Smooth muscle cell of the pulmonary artery (primary cell): ENCODE results near the gene FAR1. TPM values are rescaled to one million over a fixed set of nuclear protein-coding genes. Genes with fewer than 3 reads are reported as not detected.

Source experiments
- total RNA-seq: library from RNA; depleted of rRNA; stranded (reverse); fragments of >200 nt; gene quantifications from 2 replicates; pipeline ENCODE4 v1.2.3, GENCODE V29; 2014

FAR1 gene
- 53.4 and 62.8 TPM in 2 replicates for total RNA-seq

GRCh38 chr11:13668102-13668956 lies at the start of gene FAR1:
Gene FAR1, plus strand, starts transcription at chr11:13668668. Its CDS starts 26,098 bp downstream, at chr11:13694766.

Other genes starting within 250 kb of the FAR1 start
- gene BTBD10, start 205.4 kb upstream of the FAR1 start, total RNA-seq = 55.0 and 64.8 TPM in 2 replicates
- gene PTH, start 172.7 kb upstream of the FAR1 start, total RNA-seq = not detected in 2 replicates